NCI-H226 (cell line): Measurements from ENCODE around the gene BRD9.

Source experiments
- DNase-seq: peaks from one replicate; pipeline ENCODE4 v3.0.0-alpha.2; 2015

BRD9 gene

DNA sequence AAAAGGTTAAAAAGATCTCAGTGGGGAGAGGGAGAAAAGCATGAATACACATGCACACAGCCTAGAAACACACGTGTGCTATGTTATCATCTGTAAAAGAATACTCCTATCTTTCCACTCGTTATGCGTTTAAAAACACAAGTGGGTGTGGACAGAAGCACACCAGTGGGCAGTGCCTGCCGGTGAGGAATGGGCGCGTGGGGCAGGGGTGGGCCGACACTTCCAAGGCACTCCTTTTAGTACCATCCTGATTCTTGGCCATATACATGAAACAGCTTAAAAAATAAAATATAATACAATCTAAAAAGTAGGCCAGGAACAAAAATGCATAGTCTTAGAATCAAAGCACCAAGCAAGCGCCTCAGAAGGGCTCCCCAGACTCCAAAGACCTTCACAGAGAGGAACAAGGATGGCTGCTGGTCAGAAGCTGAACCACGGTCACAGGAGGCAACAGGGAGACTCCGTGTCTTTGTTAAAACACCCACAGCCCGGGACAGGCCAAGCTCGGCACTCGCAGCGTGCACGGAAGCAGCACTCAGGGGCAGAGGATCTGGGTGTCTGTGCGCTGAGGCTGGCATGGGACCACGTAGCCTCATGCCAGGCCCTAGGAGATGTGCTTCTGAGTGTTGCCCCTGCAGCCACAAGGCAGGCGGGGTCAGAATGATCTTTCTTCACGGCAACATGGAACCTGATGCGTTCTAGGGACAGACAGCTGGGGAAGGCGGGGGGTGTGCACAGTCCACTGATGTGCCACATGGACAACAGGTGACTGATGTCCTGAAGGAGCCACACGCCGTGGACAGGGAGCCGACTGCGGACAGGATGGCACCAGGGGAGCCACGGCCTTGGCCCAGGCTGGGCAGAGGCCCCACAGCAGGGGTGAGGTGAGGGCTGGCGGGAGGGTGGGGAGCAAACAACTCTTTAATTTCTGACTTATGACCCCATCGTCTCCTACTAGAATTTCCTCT is 15.9 kb downstream of the BRD9 start:
- DNase-seq = no peak

DNA sequence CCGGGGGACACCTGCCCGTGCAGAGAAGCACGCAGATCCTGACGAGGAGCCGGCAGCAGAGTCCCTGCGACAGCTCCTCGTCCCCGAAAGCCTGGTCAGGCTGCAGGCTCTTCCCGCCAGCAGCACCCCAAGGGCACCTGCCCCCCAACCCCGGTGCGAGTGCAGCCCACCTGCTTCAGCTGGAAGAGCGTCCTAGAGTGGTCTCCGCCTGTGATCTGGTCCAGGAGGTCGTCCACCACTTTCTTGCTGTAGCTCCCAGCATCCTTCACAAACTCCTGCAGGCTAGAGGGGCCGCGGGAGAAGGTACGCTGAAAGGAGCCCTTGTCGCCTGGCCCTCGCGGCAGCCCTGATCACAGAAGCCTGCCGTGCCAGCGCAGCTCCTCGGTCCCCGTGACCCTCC is 16.7 kb downstream of the BRD9 start:
- no peak for DNase-seq

DNA sequence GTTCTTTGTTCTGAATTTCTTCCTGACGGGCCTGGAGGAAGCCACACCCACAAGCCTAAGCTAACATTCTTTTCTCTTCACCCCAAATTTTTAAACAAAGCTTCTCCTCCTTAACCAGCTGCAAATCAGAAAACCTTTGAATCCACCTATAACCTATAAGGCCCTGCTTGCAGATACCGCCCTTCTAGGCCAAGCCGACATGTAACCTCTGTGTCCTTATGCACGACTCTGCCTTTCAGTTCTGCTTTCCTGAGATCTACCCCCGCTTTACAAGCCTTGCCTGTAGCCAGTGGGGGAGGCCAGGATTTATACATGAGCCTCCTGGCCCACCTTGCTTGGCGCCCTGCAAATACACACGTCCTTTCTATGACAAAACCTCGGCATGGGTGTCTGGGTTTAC is 19.3 kb downstream of the BRD9 start:
- no peak for DNase-seq

GRCh38 chr5:872301-872700 is 20.3 kb downstream of the BRD9 start:
- DNase-seq = no peak

- no peak for DNase-seq
Observed at GRCh38 chr5:871596-872298, 20.9 kb downstream of the BRD9 start.

- no peak for DNase-seq
Observed at GRCh38 chr5:870956-871355, 21.6 kb downstream of the BRD9 start.

GRCh38 chr5:868428-869135 is 24.0 kb downstream of the BRD9 start:
- no peak for DNase-seq

DNA sequence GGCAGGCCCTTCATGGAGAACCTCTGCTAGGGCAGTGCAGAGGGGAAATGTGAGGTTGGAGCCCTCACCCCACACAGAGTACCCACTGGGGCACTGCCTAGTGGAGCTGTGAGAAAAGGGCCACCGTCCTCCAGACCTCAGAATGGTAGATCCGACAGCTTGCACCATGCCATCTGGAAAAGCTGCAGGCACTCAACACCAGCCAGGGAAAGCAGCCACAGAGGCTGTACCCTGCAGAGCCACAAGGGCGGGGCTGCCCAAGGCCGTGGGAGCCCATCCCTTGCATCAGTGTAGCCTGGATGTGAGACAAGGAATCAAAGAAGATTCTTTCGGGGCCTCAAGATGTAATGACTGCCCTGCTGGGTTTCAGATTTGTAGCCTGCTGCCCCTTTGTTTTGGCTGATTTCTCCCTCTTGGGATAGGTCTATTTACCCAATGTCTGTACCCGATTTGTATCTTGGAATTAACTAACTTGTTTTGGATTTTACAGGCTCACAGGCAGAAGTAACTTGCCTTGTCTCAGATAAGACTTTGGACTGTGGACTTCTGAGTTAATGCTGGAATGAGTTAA is 25.2 kb downstream of the BRD9 start:
- DNase-seq = no peak

- no peak for DNase-seq
Observed at GRCh38 chr5:865771-866170, 26.8 kb downstream of the BRD9 start.

DNA sequence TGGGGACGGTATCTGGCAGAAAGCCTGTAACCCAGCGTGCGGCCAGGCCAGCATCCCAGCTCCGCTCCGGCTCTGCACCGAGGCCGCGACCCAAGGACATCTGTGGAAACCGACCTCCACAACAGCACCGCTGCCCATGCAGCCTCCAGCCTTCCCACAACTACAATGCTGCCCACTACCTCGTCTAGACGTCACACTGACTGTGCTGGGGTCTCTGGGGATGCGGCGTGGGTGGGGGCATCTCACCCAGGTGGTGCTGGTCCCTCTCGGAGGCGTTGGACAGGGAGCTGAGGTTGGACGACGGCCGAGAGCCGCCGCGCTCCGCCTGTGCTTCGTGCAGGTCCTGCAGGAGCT is 27.5 kb downstream of the BRD9 start:
- DNase-seq = no peak

DNA sequence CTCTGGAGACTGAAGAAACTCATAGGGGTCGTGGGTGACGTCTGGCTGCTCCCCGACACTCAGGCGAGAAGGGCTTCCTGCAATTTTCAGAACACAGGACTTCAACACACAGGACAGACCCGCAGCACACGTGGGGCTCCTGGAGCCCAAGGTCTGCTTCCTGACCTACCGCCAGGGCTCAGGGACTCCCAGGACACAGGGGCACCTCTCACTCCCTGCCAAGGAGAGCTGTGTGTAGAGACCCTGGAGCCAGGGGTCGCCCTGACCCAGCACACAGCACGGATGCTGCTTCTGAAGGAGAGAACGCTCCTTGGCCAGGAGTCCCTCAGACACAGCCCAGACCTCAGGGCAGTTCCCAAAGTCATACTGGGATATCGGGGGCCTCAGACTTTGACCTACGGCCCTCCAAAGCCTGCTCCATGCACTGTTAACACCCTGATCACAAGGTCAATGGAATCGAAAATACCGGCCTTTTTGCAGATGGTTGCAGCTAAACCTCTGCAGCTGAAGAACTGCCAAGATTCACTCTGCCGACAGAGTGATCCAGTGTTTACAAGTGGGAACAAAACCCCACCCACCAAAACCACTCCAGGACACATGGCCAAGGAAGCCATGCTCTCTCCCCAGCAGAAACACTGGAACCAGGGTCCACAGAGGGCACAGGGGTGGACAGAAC is 28.0 kb downstream of the BRD9 start:
- no peak for DNase-seq

- no peak for DNase-seq
Observed at GRCh38 chr5:863244-863805, 29.3 kb downstream of the BRD9 start.

- DNase-seq = no peak
Observed at GRCh38 chr5:862367-863243, 30.0 kb downstream of the BRD9 start.

DNA sequence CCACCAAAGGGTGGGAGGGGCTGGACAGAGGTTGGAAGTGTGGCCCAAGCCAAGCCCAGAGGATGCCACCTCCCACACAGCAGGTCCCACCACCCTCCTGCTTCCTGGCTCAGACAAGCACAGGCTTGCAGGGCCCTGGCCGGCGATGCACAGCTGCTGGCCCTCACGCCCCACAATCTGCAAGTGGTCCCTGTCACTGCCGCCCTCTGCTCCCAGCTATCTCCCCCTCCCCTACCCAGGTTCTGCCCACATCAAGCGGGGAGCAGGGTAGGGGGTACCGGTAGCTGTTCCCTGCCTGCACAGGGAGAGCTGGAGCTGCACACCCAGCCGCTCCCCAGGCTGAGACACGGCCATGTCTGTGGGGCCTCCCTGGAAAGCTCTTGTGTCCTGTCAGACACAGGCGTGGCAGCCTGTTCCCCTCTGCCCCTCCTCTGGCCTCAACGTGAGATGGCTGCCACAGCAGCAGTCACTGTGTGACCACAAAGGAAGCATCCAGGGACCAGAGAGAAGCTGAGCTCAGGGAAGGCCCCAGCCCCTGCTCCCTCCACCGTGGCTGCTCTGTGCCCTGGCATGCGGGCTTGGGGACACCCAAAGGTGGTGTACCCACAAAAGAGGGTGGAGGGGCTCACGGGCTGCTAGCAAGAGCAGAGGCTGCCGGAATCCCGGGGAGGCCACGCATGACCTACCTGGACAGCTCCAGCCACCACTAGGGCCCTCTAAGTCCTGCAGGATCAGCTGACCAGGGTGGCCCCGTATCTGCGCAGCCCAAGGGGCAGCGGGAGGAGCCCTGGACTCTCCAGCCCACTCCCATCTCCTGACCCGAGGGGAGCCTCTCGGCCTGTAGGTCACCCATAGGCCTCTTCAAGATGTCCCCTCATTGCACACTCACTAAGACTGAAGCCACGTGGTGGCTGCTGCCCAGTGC is 30.9 kb downstream of the BRD9 start:
- DNase-seq = no peak

GRCh38 chr5:860506-861150 is 32.0 kb downstream of the BRD9 start:
- no peak for DNase-seq

GRCh38 chr5:859798-860296 is 32.8 kb downstream of the BRD9 start:
- no peak for DNase-seq

GRCh38 chr5:859391-859790 is 33.2 kb downstream of the BRD9 start:
- DNase-seq = no peak

GRCh38 chr5:858726-859125 is 33.9 kb downstream of the BRD9 start:
- DNase-seq = no peak
